PC-9 (cell line): ENCODE data around the gene TESMIN.

Experiments used
- CTCF ChIP-seq: fragments of 200-600 bp; sonication (generic); conservative IDR thresholded peaks from 2 replicates; pipeline ENCODE4 v1.6.1; 2017; ENCODE audit warnings: mixed run types, antibody characterized with exemption, mild to moderate bottlenecking, moderate library complexity
- EZH2 ChIP-seq: fragments of 200-600 bp; sonication (generic); IDR thresholded peaks from 2 replicates; pipeline ENCODE4 v1.8.0; 2017; ENCODE audit warnings: antibody characterized with exemption, low read depth

- TF ChIP-seq CTCF (no peak), EZH2 (no peak)
Observed at GRCh38 chr11:68667511-68668500, 83.5 kb downstream of the TESMIN start.
